ENCODE data around the gene ABCB11. TPM values are rescaled to one million over a fixed set of nuclear protein-coding genes. Genes with fewer than 3 reads are reported as not detected.

The ABCB11 gene
- total RNA-seq, 1 donor from 2014 or later: not detected

DNA sequence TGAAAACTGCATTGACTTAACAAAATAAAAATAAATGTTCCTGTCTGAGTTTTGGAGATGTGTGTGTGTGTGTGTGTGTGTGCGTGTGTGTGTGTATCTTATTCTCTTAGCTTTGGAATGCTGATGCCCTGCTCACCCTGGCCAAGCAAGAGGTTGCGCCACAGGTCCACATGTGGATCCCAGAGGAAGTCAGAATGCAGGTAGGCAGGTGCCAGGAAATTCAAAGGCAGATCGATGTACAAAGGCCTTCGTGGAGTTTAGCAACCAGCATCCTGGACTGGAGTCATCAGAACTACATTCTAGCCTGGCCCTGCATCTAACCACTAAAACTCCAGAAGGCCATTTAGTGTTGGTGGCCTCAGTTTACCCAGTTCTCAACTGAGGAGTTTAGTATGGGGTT lies 117.6 kb downstream of the ABCB11 start:
- no peak overlapping the region for H3K27ac ChIP-seq

DNA sequence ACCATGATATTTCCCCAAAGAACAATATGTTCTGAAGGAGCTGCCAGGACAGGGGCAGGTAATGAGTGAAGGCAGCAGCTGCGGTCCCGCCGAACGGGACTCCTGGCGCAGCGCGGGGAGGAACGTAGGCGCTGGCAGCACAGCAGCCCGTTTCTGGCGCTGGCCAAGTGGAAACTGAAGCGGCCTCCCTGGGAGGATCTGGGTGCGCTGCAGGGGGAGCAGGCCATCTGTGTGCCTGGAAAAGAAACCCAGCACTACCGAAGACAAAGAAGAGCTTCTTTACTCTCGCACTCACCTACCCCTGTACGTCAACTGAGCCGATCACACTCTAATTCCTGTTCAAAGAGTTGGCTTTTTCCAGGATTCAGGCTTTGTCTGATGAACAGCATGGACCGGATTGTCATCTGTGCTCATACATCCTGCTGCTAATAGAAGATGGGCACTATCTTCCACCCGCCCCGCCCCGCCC lies 118.2 kb downstream of the ABCB11 start:
- Histone ChIP-seq H3K9me3 (no peaks in the 10 kb centered on the region), H3K27ac (no peak overlapping the region), H3K36me3 (no peaks in the 10 kb centered on the region), H3K4me1 (no peaks in the 10 kb centered on the region), H3K4me3 (peak overlapping the region in 1 of 2 donors; percentile 27), H3K27me3 (no peaks in the 10 kb centered on the region)
- TF ChIP-seq POLR2AphosphoS5 (IDR thresholded peaks at IDR 0.05; ENCODE audit: insufficient read depth in 1 of 2, low read depth in 1 of 2) (no peak), POLR2A (IDR thresholded peaks at IDR 0.05) (no peak)
- TF ChIP-seq, protein P1, sequence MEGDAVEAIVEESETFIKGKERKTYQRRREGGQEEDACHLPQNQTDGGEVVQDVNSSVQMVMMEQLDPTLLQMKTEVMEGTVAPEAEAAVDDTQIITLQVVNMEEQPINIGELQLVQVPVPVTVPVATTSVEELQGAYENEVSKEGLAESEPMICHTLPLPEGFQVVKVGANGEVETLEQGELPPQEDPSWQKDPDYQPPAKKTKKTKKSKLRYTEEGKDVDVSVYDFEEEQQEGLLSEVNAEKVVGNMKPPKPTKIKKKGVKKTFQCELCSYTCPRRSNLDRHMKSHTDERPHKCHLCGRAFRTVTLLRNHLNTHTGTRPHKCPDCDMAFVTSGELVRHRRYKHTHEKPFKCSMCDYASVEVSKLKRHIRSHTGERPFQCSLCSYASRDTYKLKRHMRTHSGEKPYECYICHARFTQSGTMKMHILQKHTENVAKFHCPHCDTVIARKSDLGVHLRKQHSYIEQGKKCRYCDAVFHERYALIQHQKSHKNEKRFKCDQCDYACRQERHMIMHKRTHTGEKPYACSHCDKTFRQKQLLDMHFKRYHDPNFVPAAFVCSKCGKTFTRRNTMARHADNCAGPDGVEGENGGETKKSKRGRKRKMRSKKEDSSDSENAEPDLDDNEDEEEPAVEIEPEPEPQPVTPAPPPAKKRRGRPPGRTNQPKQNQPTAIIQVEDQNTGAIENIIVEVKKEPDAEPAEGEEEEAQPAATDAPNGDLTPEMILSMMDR (IDR thresholded peaks at IDR 0.05): no peak
- intact Hi-C loops (cut with DNase I): no loop called here
- DNase-seq (ENCODE audit: extremely low spot score in 2 of 2): no peak

More for the DNA sequence above, 117.6 kb downstream of the ABCB11 start:
- Histone ChIP-seq H3K4me3 (no peak overlapping the region), H3K9me3 (no peaks in the 10 kb centered on the region), H3K27me3 (no peaks in the 10 kb centered on the region), H3K36me3 (no peaks in the 10 kb centered on the region), H3K4me1 (no peaks in the 10 kb centered on the region)
- TF ChIP-seq POLR2A (IDR thresholded peaks at IDR 0.05) (no peak), POLR2AphosphoS5 (IDR thresholded peaks at IDR 0.05; ENCODE audit: insufficient read depth in 1 of 2, low read depth in 1 of 2) (no peak)
- TF ChIP-seq, protein P1 (IDR thresholded peaks at IDR 0.05): no peak
- no peak for DNase-seq (ENCODE audit: extremely low spot score in 2 of 2)
- intact Hi-C loops (cut with DNase I): no loop called here

DNA sequence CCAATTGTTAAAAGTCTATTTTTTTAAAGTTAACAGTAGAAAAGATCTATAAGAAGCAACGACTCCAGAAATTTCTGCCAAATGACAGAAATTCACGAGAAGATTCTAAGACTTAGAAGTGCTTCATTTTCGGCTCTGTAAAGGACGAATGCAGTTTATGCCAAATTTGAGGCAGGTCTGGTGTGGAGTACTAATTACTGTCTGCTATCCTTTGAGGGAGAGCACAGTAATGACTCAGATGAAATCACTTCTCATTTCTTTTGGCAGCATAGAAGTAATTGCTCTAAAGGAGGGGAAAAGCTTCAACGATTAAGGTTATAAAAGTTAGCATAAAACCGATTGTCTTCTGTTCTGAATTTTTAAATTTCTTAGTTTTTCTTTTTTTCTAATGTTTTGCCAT lies 118.7 kb downstream of the ABCB11 start:
- no peaks in the 10 kb centered on the region for H3K4me1 ChIP-seq
- intact Hi-C loops (cut with DNase I): no loop called here
- H3K27me3 ChIP-seq: no peaks in the 10 kb centered on the region
- TF ChIP-seq POLR2A (IDR thresholded peaks at IDR 0.05) (no peak), POLR2AphosphoS5 (IDR thresholded peaks at IDR 0.05; ENCODE audit: insufficient read depth in 1 of 2, low read depth in 1 of 2) (no peak)
- TF ChIP-seq, protein P1 (IDR thresholded peaks at IDR 0.05): no peak
- no peaks in the 10 kb centered on the region for H3K9me3 ChIP-seq
- no peaks in the 10 kb centered on the region for H3K36me3 ChIP-seq
- H3K27ac ChIP-seq: no peak overlapping the region
- DNase-seq (ENCODE audit: extremely low spot score in 2 of 2): no peak
- no peak overlapping the region for H3K4me3 ChIP-seq

GRCh38 chr2:168910330-168910729 lies 120.8 kb downstream of the ABCB11 start:
- H3K27me3 ChIP-seq: no peaks in the 10 kb centered on the region
- H3K9me3 ChIP-seq: no peaks in the 10 kb centered on the region
- no peak for TF ChIP-seq POLR2AphosphoS5 (IDR thresholded peaks at IDR 0.05; ENCODE audit: insufficient read depth in 1 of 2, low read depth in 1 of 2)
- H3K4me3 ChIP-seq: no peak overlapping the region
- DNase-seq (ENCODE audit: extremely low spot score in 2 of 2): no peak
- H3K4me1 ChIP-seq: no peaks in the 10 kb centered on the region
- H3K36me3 ChIP-seq: no peaks in the 10 kb centered on the region
- H3K27ac ChIP-seq: no peak overlapping the region
- intact Hi-C loops (cut with DNase I): no loop called here

- Histone ChIP-seq H3K4me1 (no peaks in the 10 kb centered on the region), H3K9me3 (no peaks in the 10 kb centered on the region), H3K27ac (no peak overlapping the region), H3K4me3 (no peak overlapping the region), H3K36me3 (no peaks in the 10 kb centered on the region), H3K27me3 (no peaks in the 10 kb centered on the region)
- intact Hi-C loops (cut with DNase I): no loop called here
- TF ChIP-seq POLR2A (IDR thresholded peaks at IDR 0.05) (no peak), POLR2AphosphoS5 (IDR thresholded peaks at IDR 0.05; ENCODE audit: insufficient read depth in 1 of 2, low read depth in 1 of 2) (no peak)
- TF ChIP-seq, protein P1 (IDR thresholded peaks at IDR 0.05): no peak
- no peak for DNase-seq (ENCODE audit: extremely low spot score in 2 of 2)
Observed at GRCh38 chr2:168907940-168908662, 123.0 kb downstream of the ABCB11 start.

Data from vagina (tissue), 2 donors.